ENCODE measurements around the gene NCOA3.
"Not testable (repeated sequence)": the region's sequence is repeated elsewhere in the genome, so short reads cannot be mapped to it uniquely, and the experiment has no call there.

Gene NCOA3

GRCh38 chr20:47456041-47456537 is 45.6 kb upstream of the NCOA3 start:
- no peak for DNase-seq (ENCODE audit: low read depth)
- TF ChIP-seq CTCF (IDR thresholded peaks at IDR 0.05; ENCODE audit: low read depth, low read length, missing control alignments) = no peak
- H3K4me3 ChIP-seq (ENCODE audit: low read depth, low read length) = no peak overlapping the region
- in situ Hi-C loops (cut with HindIII; ENCODE audit: low sequenced_read_pairs) = no loop called here

- H3K4me3 ChIP-seq (ENCODE audit: low read depth, low read length) = no peak overlapping the region
- peak; percentile 15 for DNase-seq (ENCODE audit: low read depth)
- in situ Hi-C loops (cut with HindIII; ENCODE audit: low sequenced_read_pairs) = no loop called here
- no peak for TF ChIP-seq CTCF (IDR thresholded peaks at IDR 0.05; ENCODE audit: low read depth, low read length, missing control alignments)
These were observed 44.5 kb upstream of the NCOA3 start for GRCh38 chr20:47456952-47457724.

GRCh38 chr20:47458280-47459050 is 43.2 kb upstream of the NCOA3 start:
- DNase-seq (ENCODE audit: low read depth); in situ Hi-C loops (cut with HindIII; ENCODE audit: low sequenced_read_pairs); H3K4me3 ChIP-seq (ENCODE audit: low read depth, low read length): not testable (repeated sequence)

- H3K4me3 ChIP-seq (ENCODE audit: low read depth, low read length) = no peak overlapping the region
- DNase-seq (ENCODE audit: low read depth) = no peak
- in situ Hi-C loops (cut with HindIII; ENCODE audit: low sequenced_read_pairs) = no loop called here
- TF ChIP-seq CTCF (IDR thresholded peaks at IDR 0.05; ENCODE audit: low read depth, low read length, missing control alignments) = no peak
These were observed 42.2 kb upstream of the NCOA3 start for GRCh38 chr20:47459344-47460073.

- H3K4me3 ChIP-seq (ENCODE audit: low read depth, low read length); DNase-seq (ENCODE audit: low read depth); in situ Hi-C loops (cut with HindIII; ENCODE audit: low sequenced_read_pairs): not testable (repeated sequence)
These were observed 41.0 kb upstream of the NCOA3 start for GRCh38 chr20:47460761-47461112.

GRCh38 chr20:47461120-47461685 is 40.5 kb upstream of the NCOA3 start:
- no peak overlapping the region for H3K4me3 ChIP-seq (ENCODE audit: low read depth, low read length)
- in situ Hi-C loops (cut with HindIII; ENCODE audit: low sequenced_read_pairs) = no loop called here
- no peak for TF ChIP-seq CTCF (IDR thresholded peaks at IDR 0.05; ENCODE audit: low read depth, low read length, missing control alignments)
- DNase-seq (ENCODE audit: low read depth) = no peak

- in situ Hi-C loops (cut with HindIII; ENCODE audit: low sequenced_read_pairs); DNase-seq (ENCODE audit: low read depth); H3K4me3 ChIP-seq (ENCODE audit: low read depth, low read length): not testable (repeated sequence)
These were observed 39.8 kb upstream of the NCOA3 start for GRCh38 chr20:47461906-47462305.
